Lower leg skin (tissue), 3 donors: ENCODE measurements around the gene SORCS1.

Experiments used
- POLR2A ChIP-seq, 2 donors: fragments of 450-650 bp; IDR thresholded peaks; one replicate each; pipeline ENCODE4 v1.6.1; 2016 to 2017; ENCODE audit warnings: antibody characterized with exemption in 2 of 2, mild to moderate bottlenecking in 1 of 2, moderate library complexity in 1 of 2
- TF ChIP-seq, protein P1 (sequence below), 3 donors: fragments of 450-650 bp; IDR thresholded peaks; one replicate each; pipeline ENCODE4 v1.5.1; 2016; ENCODE audit warnings: antibody characterized with exemption in 3 of 3, mild to moderate bottlenecking in 3 of 3, moderate library complexity in 2 of 3

GRCh38 chr10:106734220-106734619 lies 430.3 kb downstream of the SORCS1 start:
- TF ChIP-seq, protein P1, sequence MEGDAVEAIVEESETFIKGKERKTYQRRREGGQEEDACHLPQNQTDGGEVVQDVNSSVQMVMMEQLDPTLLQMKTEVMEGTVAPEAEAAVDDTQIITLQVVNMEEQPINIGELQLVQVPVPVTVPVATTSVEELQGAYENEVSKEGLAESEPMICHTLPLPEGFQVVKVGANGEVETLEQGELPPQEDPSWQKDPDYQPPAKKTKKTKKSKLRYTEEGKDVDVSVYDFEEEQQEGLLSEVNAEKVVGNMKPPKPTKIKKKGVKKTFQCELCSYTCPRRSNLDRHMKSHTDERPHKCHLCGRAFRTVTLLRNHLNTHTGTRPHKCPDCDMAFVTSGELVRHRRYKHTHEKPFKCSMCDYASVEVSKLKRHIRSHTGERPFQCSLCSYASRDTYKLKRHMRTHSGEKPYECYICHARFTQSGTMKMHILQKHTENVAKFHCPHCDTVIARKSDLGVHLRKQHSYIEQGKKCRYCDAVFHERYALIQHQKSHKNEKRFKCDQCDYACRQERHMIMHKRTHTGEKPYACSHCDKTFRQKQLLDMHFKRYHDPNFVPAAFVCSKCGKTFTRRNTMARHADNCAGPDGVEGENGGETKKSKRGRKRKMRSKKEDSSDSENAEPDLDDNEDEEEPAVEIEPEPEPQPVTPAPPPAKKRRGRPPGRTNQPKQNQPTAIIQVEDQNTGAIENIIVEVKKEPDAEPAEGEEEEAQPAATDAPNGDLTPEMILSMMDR (IDR thresholded peaks at IDR 0.05): no peak
- no peak for TF ChIP-seq POLR2A (IDR thresholded peaks at IDR 0.05)
